ENCODE data around the gene RUFY3.
"Not testable (repeated sequence)": the region's sequence is repeated elsewhere in the genome, so short reads cannot be mapped to it uniquely, and the experiment has no call there.

The RUFY3 gene

GRCh38 chr4:70706044-70706461 lies 15.7 kb upstream of the RUFY3 start:
- DNase-seq (ENCODE audit: low read depth), result no peak

GRCh38 chr4:70706516-70706915 lies 15.2 kb upstream of the RUFY3 start:
- no peak for DNase-seq (ENCODE audit: low read depth)

GRCh38 chr4:70709611-70710205 lies 12.1 kb upstream of the RUFY3 start:
- DNase-seq (ENCODE audit: low read depth), result no peak

- no peak for DNase-seq (ENCODE audit: low read depth)
Observed at GRCh38 chr4:70711599-70711998, 10.2 kb upstream of the RUFY3 start.

GRCh38 chr4:70712150-70712549 lies 9.6 kb upstream of the RUFY3 start:
- DNase-seq (ENCODE audit: low read depth), result no peak

- DNase-seq (ENCODE audit: low read depth), result no peak
Observed at GRCh38 chr4:70712604-70713452, 8.9 kb upstream of the RUFY3 start.

- DNase-seq (ENCODE audit: low read depth), result no peak
Observed at GRCh38 chr4:70713453-70714078, 8.2 kb upstream of the RUFY3 start.

GRCh38 chr4:70714079-70714887 lies 7.5 kb upstream of the RUFY3 start:
- no peak for DNase-seq (ENCODE audit: low read depth)

- no peak for DNase-seq (ENCODE audit: low read depth)
Observed at GRCh38 chr4:70715097-70715496, 6.7 kb upstream of the RUFY3 start.

- DNase-seq (ENCODE audit: low read depth), result no peak
Observed at GRCh38 chr4:70718811-70719604, 2.8 kb upstream of the RUFY3 start.

GRCh38 chr4:70722199-70722791 lies 531 bp downstream of the RUFY3 start:
- DNase-seq (ENCODE audit: low read depth), result peak; percentile 9

- DNase-seq (ENCODE audit: low read depth), result no peak
Observed at GRCh38 chr4:70724463-70724862, 2.7 kb downstream of the RUFY3 start.

GRCh38 chr4:70725633-70726032 lies 3.9 kb downstream of the RUFY3 start:
- no peak for DNase-seq (ENCODE audit: low read depth)

GRCh38 chr4:70726515-70726914 lies 4.8 kb downstream of the RUFY3 start:
- DNase-seq (ENCODE audit: low read depth), result not testable (repeated sequence)

GRCh38 chr4:70728091-70728490 lies 6.3 kb downstream of the RUFY3 start:
- DNase-seq (ENCODE audit: low read depth), result no peak

GRCh38 chr4:70732878-70733277 lies 11.1 kb downstream of the RUFY3 start:
- not testable (repeated sequence) for DNase-seq (ENCODE audit: low read depth)

GRCh38 chr4:70734168-70734954 lies 12.6 kb downstream of the RUFY3 start:
- no peak for DNase-seq (ENCODE audit: low read depth)

- no peak for DNase-seq (ENCODE audit: low read depth)
Observed at GRCh38 chr4:70734971-70735370, 13.2 kb downstream of the RUFY3 start.

GRCh38 chr4:70735915-70736314 lies 14.2 kb downstream of the RUFY3 start:
- not testable (repeated sequence) for DNase-seq (ENCODE audit: low read depth)

GRCh38 chr4:70737006-70737405 lies 15.2 kb downstream of the RUFY3 start:
- no peak for DNase-seq (ENCODE audit: low read depth)
